Tibial artery (tissue), 4 donors: ENCODE measurements around the gene SDK1.

ENCODE experiments used
- DNase-seq, 2 donors: peaks; one replicate each; pipeline ENCODE4 v3.0.0-alpha.2; 2019
- H3K27ac ChIP-seq, 2 donors: fragments of 200-600 bp; sonication (generic) in 1 of 2; 1 replicate in 1 of 2; 2 replicates in 1 of 2; pipeline ENCODE4 v1.5.1; 2018 to 2019; ENCODE audit warnings: mild to moderate bottlenecking in 1 of 2
- H3K27me3 ChIP-seq, 2 donors: fragments of 200-600 bp; sonication (generic) in 1 of 2; one replicate each; pipeline versions ENCODE4 v1.5.1 to v1.6.0; 2016 to 2019
- H3K36me3 ChIP-seq, 3 donors: fragments of 200-600 bp; sonication (generic) in 2 of 3; one replicate each; pipeline ENCODE4 v1.5.1; 2016 to 2019; ENCODE audit warnings: mild to moderate bottlenecking in 2 of 3
- H3K4me1 ChIP-seq, 4 donors: fragments of 200-600 bp; sonication (generic) in 2 of 4; 1 replicate in 3 of 4; 2 replicates in 1 of 4; pipeline ENCODE4 v1.5.1; 2016 to 2019
- H3K4me3 ChIP-seq, 2 donors: fragments of 200-600 bp; sonication (generic) in 1 of 2; 1 replicate in 1 of 2; 2 replicates in 1 of 2; pipeline ENCODE4 v1.5.1; 2018 to 2019; ENCODE audit warnings: mild to moderate bottlenecking in 2 of 2
- H3K9me3 ChIP-seq, 3 donors: fragments of 200-600 bp; sonication (generic) in 1 of 3; one replicate each; pipeline ENCODE4 v1.5.1; 2016 to 2019
- intact Hi-C: fragments of 100-400 bp; cut with DNase I; formaldehyde crosslinking; loops from one replicate; pipeline ENCODE4 v1.15.0; 2023; ENCODE audit warnings: low total_unique reads
- TF ChIP-seq, protein P1 (sequence below), 2 experiments: fragments of 200-600 bp in 1 of 2; fragments of 450-650 bp in 1 of 2; IDR thresholded peaks; one replicate each; pipeline ENCODE4 v1.5.1; 2017 to 2019; ENCODE audit warnings: antibody characterized with exemption in 2 of 2, mild to moderate bottlenecking in 1 of 2, moderate library complexity in 1 of 2

The SDK1 gene

DNA sequence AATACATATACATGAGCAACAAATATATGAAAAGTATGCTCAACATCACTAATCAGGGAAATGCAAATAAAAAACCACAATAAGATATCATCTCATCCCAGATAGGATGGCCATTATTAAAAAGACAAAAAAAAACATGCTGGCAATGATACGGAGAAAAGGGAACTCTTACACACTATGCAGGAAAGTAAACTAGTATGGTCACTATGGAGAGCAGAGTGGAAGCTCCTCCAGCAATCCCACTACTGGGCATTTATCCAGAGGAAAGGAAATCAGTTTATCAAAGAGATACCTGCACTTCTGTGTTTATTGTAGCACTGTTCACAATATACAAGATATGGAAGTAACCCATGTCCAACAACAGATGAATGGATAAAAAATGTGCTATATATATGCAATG is 217.5 kb downstream of the SDK1 start:
- TF ChIP-seq, protein P1, sequence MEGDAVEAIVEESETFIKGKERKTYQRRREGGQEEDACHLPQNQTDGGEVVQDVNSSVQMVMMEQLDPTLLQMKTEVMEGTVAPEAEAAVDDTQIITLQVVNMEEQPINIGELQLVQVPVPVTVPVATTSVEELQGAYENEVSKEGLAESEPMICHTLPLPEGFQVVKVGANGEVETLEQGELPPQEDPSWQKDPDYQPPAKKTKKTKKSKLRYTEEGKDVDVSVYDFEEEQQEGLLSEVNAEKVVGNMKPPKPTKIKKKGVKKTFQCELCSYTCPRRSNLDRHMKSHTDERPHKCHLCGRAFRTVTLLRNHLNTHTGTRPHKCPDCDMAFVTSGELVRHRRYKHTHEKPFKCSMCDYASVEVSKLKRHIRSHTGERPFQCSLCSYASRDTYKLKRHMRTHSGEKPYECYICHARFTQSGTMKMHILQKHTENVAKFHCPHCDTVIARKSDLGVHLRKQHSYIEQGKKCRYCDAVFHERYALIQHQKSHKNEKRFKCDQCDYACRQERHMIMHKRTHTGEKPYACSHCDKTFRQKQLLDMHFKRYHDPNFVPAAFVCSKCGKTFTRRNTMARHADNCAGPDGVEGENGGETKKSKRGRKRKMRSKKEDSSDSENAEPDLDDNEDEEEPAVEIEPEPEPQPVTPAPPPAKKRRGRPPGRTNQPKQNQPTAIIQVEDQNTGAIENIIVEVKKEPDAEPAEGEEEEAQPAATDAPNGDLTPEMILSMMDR (IDR thresholded peaks at IDR 0.05), result no peak
- intact Hi-C loops, result no loop called here
- Histone ChIP-seq H3K27me3 (no peaks in the 10 kb centered on the region), H3K4me1 (peaks cover 0 to 39% (median 0%) of the 10 kb centered on the region in 4 donors), H3K4me3 (no peak overlapping the region), H3K36me3 (no peaks in the 10 kb centered on the region), H3K9me3 (no peaks in the 10 kb centered on the region), H3K27ac (no peak overlapping the region)
- DNase-seq, result no peak

DNA sequence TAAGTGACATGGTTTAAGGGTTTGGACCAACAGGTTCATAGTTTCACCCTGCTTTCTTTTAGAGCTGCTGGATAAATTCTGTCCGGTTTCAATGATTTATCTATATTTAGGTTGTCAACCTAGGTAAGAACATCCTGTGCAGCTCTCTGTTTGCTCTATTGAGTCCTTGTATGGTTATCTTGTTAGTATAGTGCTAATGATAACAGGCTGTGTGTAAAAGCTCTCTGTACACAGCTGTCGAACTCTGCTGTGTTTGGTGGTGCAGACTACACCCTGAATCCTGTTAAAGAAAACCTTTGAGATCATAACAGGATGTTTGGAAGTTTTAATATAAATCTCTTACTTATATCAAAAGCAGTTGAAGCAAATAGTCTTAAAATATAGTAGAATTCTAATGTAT is 219.2 kb downstream of the SDK1 start:
- Histone ChIP-seq H3K27me3 (no peaks in the 10 kb centered on the region), H3K27ac (no peak overlapping the region), H3K9me3 (no peaks in the 10 kb centered on the region), H3K4me1 (peaks cover 0 to 39% (median 0%) of the 10 kb centered on the region in 4 donors), H3K4me3 (no peak overlapping the region), H3K36me3 (no peaks in the 10 kb centered on the region)
- intact Hi-C loops, result no loop called here
- DNase-seq, result no peak
- TF ChIP-seq, protein P1 (IDR thresholded peaks at IDR 0.05), result no peak

DNA sequence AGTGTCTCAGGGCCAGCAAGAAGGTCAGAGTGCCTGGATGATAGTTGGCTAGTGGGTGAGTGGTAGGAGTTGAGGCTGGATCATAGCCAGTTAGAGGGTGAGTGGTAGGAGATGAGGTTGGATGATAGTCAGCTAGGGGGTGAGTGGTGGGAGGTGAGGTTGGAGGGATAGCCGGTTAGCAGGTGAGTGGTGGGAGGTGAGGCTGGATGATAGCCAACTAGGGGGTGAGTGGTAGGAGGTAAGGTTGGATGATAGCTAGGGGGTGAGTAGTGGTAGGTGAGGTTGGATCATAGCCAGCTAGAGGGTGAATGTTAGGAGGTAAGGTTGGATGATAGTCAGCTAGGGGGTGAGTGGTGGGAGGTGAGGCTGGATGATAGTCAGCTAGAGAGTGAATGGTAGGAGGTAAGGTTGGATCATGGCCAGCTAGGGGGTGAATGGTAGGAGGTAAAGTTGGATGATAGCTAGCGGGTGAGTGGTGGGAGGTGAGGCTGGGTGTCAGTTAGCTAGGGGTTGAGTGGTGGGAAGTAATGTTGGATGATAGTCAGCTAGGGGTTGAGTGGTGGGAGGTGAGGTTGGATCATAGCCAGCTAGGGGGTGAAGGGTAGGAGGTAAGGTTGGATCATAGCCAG is 226.6 kb downstream of the SDK1 start:
- intact Hi-C loops, result no loop called here
- Histone ChIP-seq H3K36me3 (no peaks in the 10 kb centered on the region), H3K9me3 (no peaks in the 10 kb centered on the region), H3K27me3 (no peaks in the 10 kb centered on the region), H3K27ac (no peak overlapping the region), H3K4me1 (peaks cover 0 to 20% (median 0%) of the 10 kb centered on the region in 4 donors), H3K4me3 (no peak overlapping the region)
- TF ChIP-seq, protein P1 (IDR thresholded peaks at IDR 0.05), result no peak
- no peak for DNase-seq

DNA sequence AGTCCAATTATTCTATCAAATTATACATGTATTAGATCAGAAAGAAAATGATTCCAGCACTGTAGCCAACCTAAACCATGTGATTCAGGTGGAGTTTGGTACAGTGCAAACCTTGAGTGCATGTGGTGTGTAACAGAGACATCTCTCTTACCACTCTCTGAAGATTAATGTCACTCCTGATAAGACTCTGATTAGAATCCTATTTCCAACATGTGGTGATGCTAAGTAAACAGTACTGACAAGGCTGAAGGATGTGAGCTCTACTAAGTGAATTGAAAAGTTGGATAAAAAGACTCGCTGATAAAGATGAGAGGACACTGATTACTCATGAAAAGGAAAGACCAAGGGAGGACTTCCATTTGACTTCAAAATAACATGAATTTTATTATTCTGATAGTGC is 232.0 kb downstream of the SDK1 start:
- H3K4me1 ChIP-seq, result no peaks in the 10 kb centered on the region
- no peaks in the 10 kb centered on the region for H3K9me3 ChIP-seq
- H3K4me3 ChIP-seq, result no peak overlapping the region
- no peak for DNase-seq
- intact Hi-C loops, result no loop called here
- TF ChIP-seq, protein P1 (IDR thresholded peaks at IDR 0.05), result no peak
- H3K36me3 ChIP-seq, result no peaks in the 10 kb centered on the region
- H3K27me3 ChIP-seq, result no peaks in the 10 kb centered on the region
- no peak overlapping the region for H3K27ac ChIP-seq

DNA sequence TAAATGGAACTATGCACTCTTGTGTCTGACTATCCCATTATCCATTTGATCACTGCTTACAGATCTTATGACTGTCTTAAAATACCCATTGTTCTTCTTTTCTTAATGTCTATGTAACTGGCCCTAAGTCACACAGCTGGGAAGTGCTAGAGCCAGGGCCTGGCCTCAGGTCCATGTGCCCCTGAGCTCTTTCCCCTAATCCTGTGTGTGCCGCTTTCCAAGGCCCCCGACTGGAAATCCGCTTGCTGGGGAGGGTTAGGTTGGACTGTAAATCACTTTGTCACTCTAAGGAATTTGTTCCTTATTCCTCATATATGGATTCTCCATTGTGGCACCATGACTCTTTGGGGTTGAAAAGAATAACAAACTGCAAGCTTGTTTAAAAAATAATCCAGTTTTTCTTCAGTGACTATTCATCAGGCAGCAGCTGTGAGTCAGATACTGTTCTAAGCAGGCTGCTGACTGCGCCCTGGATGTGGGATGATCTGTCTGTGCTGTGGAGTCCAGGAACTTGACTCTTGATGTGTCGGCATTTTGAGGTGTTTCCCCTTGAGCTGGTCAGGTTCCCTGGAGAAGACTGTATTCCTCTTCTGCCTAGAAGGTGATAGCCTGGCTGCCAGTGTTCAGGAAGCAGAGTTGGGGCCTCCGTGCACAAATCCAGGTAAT is 236.3 kb downstream of the SDK1 start:
- Histone ChIP-seq H3K27ac (no peak overlapping the region), H3K27me3 (no peaks in the 10 kb centered on the region), H3K4me3 (no peak overlapping the region), H3K4me1 (peaks cover 0 to 11% (median 0%) of the 10 kb centered on the region in 4 donors), H3K9me3 (no peaks in the 10 kb centered on the region), H3K36me3 (no peaks in the 10 kb centered on the region)
- no peak for DNase-seq
- TF ChIP-seq, protein P1 (IDR thresholded peaks at IDR 0.05), result no peak
- intact Hi-C loops, result loop anchor here (5.0 kb wide), 1 partner anchor 395 kb away; no protein-coding TSS in a partner anchor
